Measurements from ENCODE around the gene UBE2E3.
A peak's percentile ranks its signal among the peaks of the same experiment; 100 is the strongest.
"Not testable (repeated sequence)": the region's sequence is repeated elsewhere in the genome, so short reads cannot be mapped to it uniquely, and the experiment has no call there.

Gene UBE2E3

GRCh38 chr2:180980106-180980942 is at the start of gene UBE2E3:
Gene UBE2E3, plus strand, starts transcription at chr2:180980605. Its CDS starts 1,438 bp downstream, at chr2:180982043.
- DNase-seq (ENCODE audit: low read depth): no peak
- TF ChIP-seq CTCF (IDR thresholded peaks at IDR 0.05; ENCODE audit: control insufficient read depth, extremely low read depth, insufficient read depth): peak; percentile 39
- H3K4me3 ChIP-seq (ENCODE audit: low read depth, low read length): peak within 1 kb of the TSS; percentile 73

- H3K4me3 ChIP-seq (ENCODE audit: low read depth, low read length): no peak overlapping the region
- no peak for TF ChIP-seq CTCF (IDR thresholded peaks at IDR 0.05; ENCODE audit: control insufficient read depth, extremely low read depth, insufficient read depth)
- DNase-seq (ENCODE audit: low read depth): no peak
Measured at GRCh38 chr2:180931841-180932240, 48.6 kb upstream of the UBE2E3 start.

GRCh38 chr2:180933332-180933731 is 47.1 kb upstream of the UBE2E3 start:
- H3K4me3 ChIP-seq (ENCODE audit: low read depth, low read length): no peak overlapping the region
- TF ChIP-seq CTCF (IDR thresholded peaks at IDR 0.05; ENCODE audit: control insufficient read depth, extremely low read depth, insufficient read depth): no peak

DNA sequence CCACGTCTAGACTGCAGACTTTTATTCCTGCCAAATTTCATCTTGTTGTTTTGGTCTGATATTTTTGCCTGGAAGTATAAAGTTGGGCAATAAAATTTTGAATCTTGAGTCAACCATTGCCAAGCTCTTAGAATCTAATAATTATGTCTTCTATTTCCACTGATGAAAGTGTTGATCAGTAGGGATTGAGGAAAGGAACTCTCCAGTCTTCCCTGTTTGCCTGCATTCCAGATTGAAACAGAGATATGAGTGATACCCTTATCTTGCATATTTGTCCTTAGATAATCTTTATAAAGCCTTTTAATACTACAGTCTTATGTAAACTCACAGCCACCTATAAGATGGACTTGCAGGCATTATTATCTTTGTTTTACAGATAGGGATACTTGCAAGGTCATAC is 45.5 kb upstream of the UBE2E3 start:
- TF ChIP-seq CTCF (IDR thresholded peaks at IDR 0.05; ENCODE audit: control insufficient read depth, extremely low read depth, insufficient read depth): no peak
- peak; percentile 88 for DNase-seq (ENCODE audit: low read depth)
- H3K4me3 ChIP-seq (ENCODE audit: low read depth, low read length): no peak overlapping the region

More at GRCh38 chr2:180933332-180933731, 47.1 kb upstream of the UBE2E3 start:
- DNase-seq (ENCODE audit: low read depth): no peak

DNA sequence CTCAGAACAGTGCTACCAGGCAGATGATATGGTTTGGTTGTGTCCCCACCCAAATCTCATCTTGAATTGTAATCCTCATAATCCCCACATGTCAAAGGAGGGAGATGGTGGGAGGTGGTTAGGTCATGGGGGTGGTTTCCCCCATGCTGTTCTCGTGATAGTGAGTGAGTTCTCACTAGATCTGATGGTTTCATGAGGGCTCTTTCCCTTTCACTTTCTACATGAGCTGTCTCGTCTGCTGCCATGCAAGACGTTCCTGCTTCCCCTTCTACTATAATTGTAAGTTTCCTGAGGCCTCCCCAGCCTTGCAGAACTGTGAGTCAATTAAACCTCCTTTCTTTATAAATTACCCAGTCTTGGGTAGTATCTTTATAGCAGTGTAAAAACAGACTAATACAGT is 42.9 kb upstream of the UBE2E3 start:
- H3K4me3 ChIP-seq (ENCODE audit: low read depth, low read length); DNase-seq (ENCODE audit: low read depth): not testable (repeated sequence)

DNA sequence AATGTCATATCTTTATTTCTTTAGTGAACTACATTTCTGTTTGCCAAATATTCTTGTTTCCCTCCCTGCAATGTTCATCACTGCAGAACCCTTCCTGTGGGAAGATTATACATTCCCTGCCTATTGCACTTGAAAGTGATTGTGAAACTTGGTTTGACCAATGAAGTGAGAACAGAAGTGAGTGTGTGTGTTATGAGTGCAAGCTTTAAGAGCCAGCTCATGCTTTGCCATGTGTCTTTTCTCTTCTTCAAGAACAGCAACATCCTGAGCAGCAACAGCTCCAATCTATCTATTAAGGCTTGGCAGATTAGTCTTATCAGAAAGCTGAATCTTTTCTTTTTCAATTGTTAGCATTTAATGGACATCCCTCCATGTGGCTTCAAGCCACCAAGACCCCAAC is 42.0 kb upstream of the UBE2E3 start:
- no peak overlapping the region for H3K4me3 ChIP-seq (ENCODE audit: low read depth, low read length)
- no peak for DNase-seq (ENCODE audit: low read depth)
- TF ChIP-seq CTCF (IDR thresholded peaks at IDR 0.05; ENCODE audit: control insufficient read depth, extremely low read depth, insufficient read depth): no peak

DNA sequence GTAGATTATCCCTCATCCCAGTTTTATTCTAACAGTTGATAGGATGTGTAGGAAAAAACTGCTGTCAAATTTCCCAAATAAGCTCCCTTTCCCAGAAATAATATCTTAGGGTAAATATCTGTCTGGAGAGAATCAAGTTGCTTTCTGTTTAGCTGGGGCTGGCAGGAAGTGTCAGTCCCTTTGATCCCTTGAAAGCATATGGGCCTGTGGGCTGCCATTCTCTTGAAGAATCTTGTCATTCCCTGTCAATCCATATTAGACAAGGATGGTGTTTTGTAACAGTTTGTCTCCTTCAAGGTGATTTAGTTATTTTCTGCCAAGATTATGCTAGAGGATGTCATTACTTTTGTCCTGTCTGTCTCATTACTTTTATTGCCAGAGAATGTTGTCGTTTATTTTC is 37.1 kb upstream of the UBE2E3 start:
- DNase-seq (ENCODE audit: low read depth): no peak
- no peak for TF ChIP-seq CTCF (IDR thresholded peaks at IDR 0.05; ENCODE audit: control insufficient read depth, extremely low read depth, insufficient read depth)
- H3K4me3 ChIP-seq (ENCODE audit: low read depth, low read length): no peak overlapping the region
